Bronchial epithelial cell (primary cell): ENCODE measurements around the gene PLA2G12A. TPM values are rescaled to one million over a fixed set of nuclear protein-coding genes. Genes with fewer than 3 reads are reported as not detected.
A peak's percentile ranks its signal among the peaks of the same experiment; 100 is the strongest.

Experiments
- DNase-seq: peaks from one replicate; pipeline ENCODE4 v3.0.0-alpha.2; 2010; ENCODE audit warnings: low read depth
- FAIRE-seq: peaks from 2 replicates; lab custom pipeline; 2011; peaks lifted over from hg19 to GRCh38; lab: Jason Lieb, UNC
- H3K27me3 ChIP-seq: 2 replicates; pipeline ENCODE4 v1.5.1; 2011; ENCODE audit warnings: low read length; ENCODE audit not compliant: control insufficient read depth, insufficient read depth
- H3K36me3 ChIP-seq: 2 replicates; pipeline ENCODE4 v1.5.1; 2011; ENCODE audit warnings: low read length; ENCODE audit not compliant: control insufficient read depth, insufficient read depth
- H3K4me3 ChIP-seq: 2 replicates; pipeline ENCODE4 v1.5.1; 2011; ENCODE audit warnings: mild to moderate bottlenecking, low read depth, low read length, control low read depth
- total RNA-seq: library from RNA; depleted of rRNA; stranded (reverse); fragments of >200 nt; gene quantifications from 2 replicates; pipeline ENCODE4 v1.2.1, GENCODE V29; 2014
- TF ChIP-seq, protein P1 (sequence below): IDR thresholded peaks from 2 replicates; pipeline ENCODE4 v1.5.1; 2011; ENCODE audit warnings: mild to moderate bottlenecking, moderate library complexity, low read length, control low read depth, inconsistent platforms; ENCODE audit not compliant: insufficient read depth, severe bottlenecking

PLA2G12A gene
- total RNA-seq, 1 donor from 2014 or later: 54.0 TPM

DNA sequence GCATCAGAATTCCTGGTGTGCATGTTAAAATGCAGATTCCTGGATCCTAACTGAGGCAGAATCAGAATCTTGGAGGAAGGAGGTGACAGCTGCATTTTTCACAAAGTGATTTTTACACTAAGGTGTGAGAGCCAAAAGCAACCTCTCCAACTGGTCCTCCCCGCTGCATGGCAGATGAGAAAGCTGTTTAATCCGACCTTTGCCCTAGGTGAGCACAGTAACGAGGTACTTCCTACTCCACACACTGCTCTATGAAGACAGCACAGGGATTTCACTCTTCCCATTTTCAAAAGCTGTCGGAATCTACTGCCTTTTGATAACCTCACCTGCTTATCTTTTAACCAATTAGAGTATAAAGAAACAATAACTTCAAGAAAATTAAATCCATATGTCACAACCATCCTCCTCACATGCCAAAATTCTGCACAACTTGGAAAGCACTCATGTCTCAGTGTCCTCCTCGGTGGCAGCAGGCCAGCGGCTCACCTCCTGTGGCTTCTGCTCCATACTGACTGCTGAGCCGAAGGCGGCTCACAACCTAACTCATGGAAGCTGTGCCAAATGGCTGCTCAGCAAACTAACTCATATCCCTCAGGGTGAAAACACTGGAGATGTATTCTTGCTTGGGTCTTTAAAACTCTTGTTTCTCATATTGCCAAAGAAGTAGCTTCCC lies 30.2 kb downstream of the PLA2G12A start:
- DNase-seq (no peak), FAIRE-seq (no peak)
- Histone ChIP-seq H3K4me3 (no peak overlapping the region), H3K36me3 (no peaks in the 10 kb centered on the region), H3K27me3 (no peaks in the 10 kb centered on the region)
- TF ChIP-seq, protein P1, sequence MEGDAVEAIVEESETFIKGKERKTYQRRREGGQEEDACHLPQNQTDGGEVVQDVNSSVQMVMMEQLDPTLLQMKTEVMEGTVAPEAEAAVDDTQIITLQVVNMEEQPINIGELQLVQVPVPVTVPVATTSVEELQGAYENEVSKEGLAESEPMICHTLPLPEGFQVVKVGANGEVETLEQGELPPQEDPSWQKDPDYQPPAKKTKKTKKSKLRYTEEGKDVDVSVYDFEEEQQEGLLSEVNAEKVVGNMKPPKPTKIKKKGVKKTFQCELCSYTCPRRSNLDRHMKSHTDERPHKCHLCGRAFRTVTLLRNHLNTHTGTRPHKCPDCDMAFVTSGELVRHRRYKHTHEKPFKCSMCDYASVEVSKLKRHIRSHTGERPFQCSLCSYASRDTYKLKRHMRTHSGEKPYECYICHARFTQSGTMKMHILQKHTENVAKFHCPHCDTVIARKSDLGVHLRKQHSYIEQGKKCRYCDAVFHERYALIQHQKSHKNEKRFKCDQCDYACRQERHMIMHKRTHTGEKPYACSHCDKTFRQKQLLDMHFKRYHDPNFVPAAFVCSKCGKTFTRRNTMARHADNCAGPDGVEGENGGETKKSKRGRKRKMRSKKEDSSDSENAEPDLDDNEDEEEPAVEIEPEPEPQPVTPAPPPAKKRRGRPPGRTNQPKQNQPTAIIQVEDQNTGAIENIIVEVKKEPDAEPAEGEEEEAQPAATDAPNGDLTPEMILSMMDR: no peak

DNA sequence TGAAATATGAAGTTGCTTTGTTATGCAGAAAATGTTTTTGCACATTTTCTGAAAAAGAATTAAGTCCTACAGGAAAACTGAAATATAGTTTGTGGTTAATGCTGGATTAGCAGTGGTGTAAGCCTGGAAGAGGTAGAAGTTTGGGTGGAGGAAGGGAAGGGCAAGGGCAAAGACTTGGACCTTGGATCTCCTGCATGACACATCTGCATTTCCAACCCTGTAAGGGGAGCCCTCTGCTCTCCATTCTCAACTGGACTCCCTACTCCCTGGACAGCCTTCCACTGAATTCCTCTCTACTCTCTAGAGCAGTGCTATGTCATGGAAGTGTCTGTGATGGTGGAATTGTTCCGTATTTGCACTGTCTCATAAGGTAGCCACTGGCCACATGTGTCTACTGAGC lies 31.2 kb downstream of the PLA2G12A start:
- H3K36me3 ChIP-seq: peaks cover 3% of the 10 kb centered on the region
- FAIRE-seq (no peak), DNase-seq (no peak)
- H3K4me3 ChIP-seq: no peak overlapping the region
- TF ChIP-seq, protein P1: no peak
- H3K27me3 ChIP-seq: no peaks in the 10 kb centered on the region

DNA sequence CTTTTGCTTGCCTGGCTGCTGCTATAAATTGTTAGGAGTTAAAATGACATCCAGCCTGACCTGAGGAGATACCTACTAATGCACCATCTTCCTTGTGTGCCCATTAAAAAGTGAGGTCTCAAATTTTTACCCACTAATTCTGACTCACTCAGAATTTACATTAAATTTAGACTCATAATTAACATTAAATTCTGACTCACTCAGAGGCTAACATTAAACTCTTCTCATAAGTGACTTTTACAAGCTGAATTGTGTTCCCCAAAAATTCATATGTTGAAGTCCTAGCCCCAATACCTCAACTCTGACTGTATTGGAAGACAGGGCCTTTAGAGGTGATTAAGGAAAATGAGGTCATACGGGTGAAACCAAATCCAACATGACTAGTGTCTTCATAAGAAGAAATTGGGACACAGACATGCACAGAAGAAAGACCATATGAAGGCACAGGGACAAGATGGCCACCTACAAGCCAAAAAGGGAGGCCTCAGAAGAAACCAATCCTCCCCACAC lies 38.4 kb downstream of the PLA2G12A start:
- Histone ChIP-seq H3K27me3 (no peaks in the 10 kb centered on the region), H3K36me3 (peaks cover 3% of the 10 kb centered on the region), H3K4me3 (no peak overlapping the region)
- DNase-seq: peak; percentile 22
- FAIRE-seq: no peak
- TF ChIP-seq, protein P1: no peak

DNA sequence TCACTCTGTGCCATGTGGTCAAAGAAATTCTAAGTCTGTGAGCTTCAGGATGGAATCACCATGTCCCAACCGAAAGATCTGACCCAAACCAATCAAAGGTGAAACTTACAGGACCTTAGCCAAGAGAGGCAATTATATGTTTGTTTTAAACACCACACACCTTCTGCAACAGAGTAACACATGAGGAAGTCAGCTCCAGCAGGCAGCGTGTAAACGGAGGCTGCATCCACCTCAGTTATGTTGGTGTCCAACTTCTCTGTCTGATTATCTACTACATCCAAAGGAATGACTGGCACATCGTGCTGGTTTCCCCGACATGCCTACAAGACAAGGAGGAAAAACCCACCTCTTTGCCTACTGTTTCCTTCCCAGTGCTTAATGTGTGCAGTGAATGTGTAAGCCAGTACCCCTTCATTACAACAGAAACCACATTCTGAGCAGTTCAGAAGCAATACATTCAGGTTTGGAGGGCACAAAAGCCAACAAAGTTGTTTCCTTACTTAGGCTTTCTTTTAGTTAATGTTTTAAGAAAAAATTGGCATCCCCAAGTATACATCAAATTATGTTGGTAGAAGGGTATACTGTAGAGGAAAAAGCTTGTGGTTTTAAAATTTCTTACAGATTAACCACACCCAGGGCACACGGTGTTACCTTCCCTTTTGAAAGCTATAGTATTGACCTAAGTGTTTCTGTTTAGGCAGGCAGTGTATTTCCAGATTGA lies 39.0 kb downstream of the PLA2G12A start:
- Histone ChIP-seq H3K36me3 (peaks cover 3% of the 10 kb centered on the region), H3K27me3 (no peaks in the 10 kb centered on the region), H3K4me3 (no peak overlapping the region)
- FAIRE-seq: no peak
- DNase-seq: no peak
- TF ChIP-seq, protein P1: no peak

DNA sequence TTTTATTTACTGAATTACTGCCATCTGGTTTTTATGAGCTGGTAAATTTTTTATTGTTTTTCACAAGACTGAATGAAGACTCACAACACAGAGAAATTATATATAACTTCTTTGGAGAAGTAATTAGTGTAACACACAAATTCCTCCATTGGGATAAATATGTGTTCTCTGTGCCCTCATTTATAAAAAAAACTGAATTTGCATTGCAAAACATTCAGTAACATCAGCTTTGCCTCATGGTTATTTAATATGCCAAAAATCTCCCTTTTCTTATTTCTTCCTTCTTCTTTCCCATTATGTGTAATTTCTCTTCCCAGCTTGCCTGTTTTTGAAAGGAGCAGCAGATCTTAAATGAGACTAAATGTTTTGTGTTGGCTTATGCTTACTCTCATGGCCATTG lies 45.1 kb downstream of the PLA2G12A start:
- no peaks in the 10 kb centered on the region for H3K27me3 ChIP-seq
- no peak overlapping the region for H3K4me3 ChIP-seq
- DNase-seq: no peak
- TF ChIP-seq, protein P1: no peak
- FAIRE-seq: no peak
- H3K36me3 ChIP-seq: no peaks in the 10 kb centered on the region
